ENCODE results near the gene GBGT1. TPM values are rescaled to one million over a fixed set of nuclear protein-coding genes. Genes with fewer than 3 reads are reported as not detected.

The GBGT1 gene
- total RNA-seq, 1 experiment from 2014 or later: 16.5 TPM

DNA sequence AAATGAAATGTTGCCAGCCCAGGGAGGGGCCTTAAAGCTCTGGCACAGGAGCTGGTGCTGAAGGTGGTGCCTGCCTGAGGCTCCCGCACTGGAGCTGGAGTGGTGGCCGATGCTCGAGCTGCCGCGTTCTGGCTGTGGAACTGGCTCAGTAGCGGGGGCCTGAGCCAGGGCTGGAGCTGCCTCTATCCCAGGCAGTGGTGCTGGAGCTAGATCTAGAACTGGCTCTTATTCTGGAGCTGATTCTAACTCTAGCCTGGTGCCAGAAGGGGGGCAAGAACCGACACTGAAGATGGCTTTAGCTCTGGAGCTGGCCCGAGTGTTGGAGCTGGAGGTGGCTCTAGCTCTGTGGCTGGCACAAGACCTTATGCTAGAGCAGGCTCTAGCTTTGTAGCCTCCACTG lies 26.1 kb upstream of the GBGT1 start:
- DNase-seq (ENCODE audit: low spot score): no peak
- H3K36me3 Mint-ChIP-seq: no peaks in the 10 kb centered on the region
- H3K4me1 Mint-ChIP-seq: no peaks in the 10 kb centered on the region; the same call in 1 of the 2 replicates
- H3K27ac Mint-ChIP-seq: no peak overlapping the region
- H3K4me3 Mint-ChIP-seq: no peak overlapping the region
- peaks cover 47% of the 10 kb centered on the region for H3K27me3 Mint-ChIP-seq (ENCODE audit: low read depth)
- CTCF ChIA-PET: interaction anchor here (0.7 to 5.4 kb wide), 6 partner anchors 50 to 154 kb away, joined by 3 to 153 read pairs (median 4); no protein-coding TSS in a partner anchor
- H3K9me3 Mint-ChIP-seq: peaks cover 5% of the 10 kb centered on the region; the same call in 1 of the 2 replicates
- no peak for ATAC-seq
- POLR2A ChIA-PET: interaction anchor here (0.7 kb wide), 1 partner anchor 11 kb away, joined by 4 read pairs; no protein-coding TSS in a partner anchor
- TF ChIP-seq PRRX2 (CRISPR knock-in tag; IDR thresholded peaks at IDR 0.05) (no peak), FOXJ3 (CRISPR knock-in tag; IDR thresholded peaks at IDR 0.05; ENCODE audit: borderline replicate concordance) (no peak), ZNF317 (CRISPR knock-in tag; IDR thresholded peaks at IDR 0.05; ENCODE audit: borderline replicate concordance, low read depth) (no peak)
- TF ChIP-seq, protein P1, sequence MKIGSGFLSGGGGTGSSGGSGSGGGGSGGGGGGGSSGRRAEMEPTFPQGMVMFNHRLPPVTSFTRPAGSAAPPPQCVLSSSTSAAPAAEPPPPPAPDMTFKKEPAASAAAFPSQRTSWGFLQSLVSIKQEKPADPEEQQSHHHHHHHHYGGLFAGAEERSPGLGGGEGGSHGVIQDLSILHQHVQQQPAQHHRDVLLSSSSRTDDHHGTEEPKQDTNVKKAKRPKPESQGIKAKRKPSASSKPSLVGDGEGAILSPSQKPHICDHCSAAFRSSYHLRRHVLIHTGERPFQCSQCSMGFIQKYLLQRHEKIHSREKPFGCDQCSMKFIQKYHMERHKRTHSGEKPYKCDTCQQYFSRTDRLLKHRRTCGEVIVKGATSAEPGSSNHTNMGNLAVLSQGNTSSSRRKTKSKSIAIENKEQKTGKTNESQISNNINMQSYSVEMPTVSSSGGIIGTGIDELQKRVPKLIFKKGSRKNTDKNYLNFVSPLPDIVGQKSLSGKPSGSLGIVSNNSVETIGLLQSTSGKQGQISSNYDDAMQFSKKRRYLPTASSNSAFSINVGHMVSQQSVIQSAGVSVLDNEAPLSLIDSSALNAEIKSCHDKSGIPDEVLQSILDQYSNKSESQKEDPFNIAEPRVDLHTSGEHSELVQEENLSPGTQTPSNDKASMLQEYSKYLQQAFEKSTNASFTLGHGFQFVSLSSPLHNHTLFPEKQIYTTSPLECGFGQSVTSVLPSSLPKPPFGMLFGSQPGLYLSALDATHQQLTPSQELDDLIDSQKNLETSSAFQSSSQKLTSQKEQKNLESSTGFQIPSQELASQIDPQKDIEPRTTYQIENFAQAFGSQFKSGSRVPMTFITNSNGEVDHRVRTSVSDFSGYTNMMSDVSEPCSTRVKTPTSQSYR (CRISPR knock-in tag; IDR thresholded peaks at IDR 0.05): no peak
- TF ChIP-seq, protein P2, sequence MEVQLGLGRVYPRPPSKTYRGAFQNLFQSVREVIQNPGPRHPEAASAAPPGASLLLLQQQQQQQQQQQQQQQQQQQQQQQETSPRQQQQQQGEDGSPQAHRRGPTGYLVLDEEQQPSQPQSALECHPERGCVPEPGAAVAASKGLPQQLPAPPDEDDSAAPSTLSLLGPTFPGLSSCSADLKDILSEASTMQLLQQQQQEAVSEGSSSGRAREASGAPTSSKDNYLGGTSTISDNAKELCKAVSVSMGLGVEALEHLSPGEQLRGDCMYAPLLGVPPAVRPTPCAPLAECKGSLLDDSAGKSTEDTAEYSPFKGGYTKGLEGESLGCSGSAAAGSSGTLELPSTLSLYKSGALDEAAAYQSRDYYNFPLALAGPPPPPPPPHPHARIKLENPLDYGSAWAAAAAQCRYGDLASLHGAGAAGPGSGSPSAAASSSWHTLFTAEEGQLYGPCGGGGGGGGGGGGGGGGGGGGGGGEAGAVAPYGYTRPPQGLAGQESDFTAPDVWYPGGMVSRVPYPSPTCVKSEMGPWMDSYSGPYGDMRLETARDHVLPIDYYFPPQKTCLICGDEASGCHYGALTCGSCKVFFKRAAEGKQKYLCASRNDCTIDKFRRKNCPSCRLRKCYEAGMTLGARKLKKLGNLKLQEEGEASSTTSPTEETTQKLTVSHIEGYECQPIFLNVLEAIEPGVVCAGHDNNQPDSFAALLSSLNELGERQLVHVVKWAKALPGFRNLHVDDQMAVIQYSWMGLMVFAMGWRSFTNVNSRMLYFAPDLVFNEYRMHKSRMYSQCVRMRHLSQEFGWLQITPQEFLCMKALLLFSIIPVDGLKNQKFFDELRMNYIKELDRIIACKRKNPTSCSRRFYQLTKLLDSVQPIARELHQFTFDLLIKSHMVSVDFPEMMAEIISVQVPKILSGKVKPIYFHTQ (CRISPR knock-in tag; IDR thresholded peaks at IDR 0.05): no peak

DNA sequence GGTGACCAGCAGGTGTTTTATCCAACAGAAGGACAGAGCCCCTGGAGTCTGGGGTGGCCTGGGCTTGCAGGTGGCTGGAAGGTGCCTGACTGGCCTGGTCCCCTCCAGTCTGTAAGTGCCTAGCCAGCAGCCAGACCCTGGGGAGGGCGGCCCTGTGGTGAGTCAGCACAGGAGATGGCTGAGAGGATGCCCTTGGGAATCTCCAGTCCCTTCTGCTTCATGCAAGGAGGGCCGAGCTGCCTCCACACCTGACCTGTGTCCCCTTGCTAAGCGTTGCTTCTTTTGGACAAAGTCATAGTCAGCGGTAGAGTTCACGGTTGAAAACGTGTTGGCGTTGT lies 25.1 kb upstream of the GBGT1 start:
- no peak for TF ChIP-seq IRF2 (CRISPR knock-in tag; IDR thresholded peaks at IDR 0.05; ENCODE audit: borderline replicate concordance, low read depth)
- TF ChIP-seq, protein P3, sequence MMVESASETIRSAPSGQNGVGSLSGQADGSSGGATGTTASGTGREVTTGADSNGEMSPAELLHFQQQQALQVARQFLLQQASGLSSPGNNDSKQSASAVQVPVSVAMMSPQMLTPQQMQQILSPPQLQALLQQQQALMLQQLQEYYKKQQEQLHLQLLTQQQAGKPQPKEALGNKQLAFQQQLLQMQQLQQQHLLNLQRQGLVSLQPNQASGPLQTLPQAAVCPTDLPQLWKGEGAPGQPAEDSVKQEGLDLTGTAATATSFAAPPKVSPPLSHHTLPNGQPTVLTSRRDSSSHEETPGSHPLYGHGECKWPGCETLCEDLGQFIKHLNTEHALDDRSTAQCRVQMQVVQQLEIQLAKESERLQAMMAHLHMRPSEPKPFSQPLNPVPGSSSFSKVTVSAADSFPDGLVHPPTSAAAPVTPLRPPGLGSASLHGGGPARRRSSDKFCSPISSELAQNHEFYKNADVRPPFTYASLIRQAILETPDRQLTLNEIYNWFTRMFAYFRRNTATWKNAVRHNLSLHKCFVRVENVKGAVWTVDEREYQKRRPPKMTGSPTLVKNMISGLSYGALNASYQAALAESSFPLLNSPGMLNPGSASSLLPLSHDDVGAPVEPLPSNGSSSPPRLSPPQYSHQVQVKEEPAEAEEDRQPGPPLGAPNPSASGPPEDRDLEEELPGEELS (CRISPR knock-in tag; IDR thresholded peaks at IDR 0.05): no peak
- no peak for TF ChIP-seq NR3C1 (CRISPR knock-in tag; conservative IDR thresholded peaks at IDR 0.05; ENCODE audit: low read depth)
- TF ChIP-seq SOX15 (CRISPR knock-in tag; IDR thresholded peaks at IDR 0.05): no peak
- TF ChIP-seq, protein P4, sequence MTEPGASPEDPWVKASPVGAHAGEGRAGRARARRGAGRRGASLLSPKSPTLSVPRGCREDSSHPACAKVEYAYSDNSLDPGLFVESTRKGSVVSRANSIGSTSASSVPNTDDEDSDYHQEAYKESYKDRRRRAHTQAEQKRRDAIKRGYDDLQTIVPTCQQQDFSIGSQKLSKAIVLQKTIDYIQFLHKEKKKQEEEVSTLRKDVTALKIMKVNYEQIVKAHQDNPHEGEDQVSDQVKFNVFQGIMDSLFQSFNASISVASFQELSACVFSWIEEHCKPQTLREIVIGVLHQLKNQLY (CRISPR knock-in tag; IDR thresholded peaks at IDR 0.05): no peak
- TF ChIP-seq ZNF121 (CRISPR knock-in tag; IDR thresholded peaks at IDR 0.05): no peak
- TF ChIP-seq, protein P5, sequence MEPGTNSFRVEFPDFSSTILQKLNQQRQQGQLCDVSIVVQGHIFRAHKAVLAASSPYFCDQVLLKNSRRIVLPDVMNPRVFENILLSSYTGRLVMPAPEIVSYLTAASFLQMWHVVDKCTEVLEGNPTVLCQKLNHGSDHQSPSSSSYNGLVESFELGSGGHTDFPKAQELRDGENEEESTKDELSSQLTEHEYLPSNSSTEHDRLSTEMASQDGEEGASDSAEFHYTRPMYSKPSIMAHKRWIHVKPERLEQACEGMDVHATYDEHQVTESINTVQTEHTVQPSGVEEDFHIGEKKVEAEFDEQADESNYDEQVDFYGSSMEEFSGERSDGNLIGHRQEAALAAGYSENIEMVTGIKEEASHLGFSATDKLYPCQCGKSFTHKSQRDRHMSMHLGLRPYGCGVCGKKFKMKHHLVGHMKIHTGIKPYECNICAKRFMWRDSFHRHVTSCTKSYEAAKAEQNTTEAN (CRISPR knock-in tag; IDR thresholded peaks at IDR 0.05): no peak
- TF ChIP-seq SP1 (CRISPR knock-in tag; conservative IDR thresholded peaks at IDR 0.05): no peak
- no peak for TF ChIP-seq ZNF396 (CRISPR knock-in tag; IDR thresholded peaks at IDR 0.05; ENCODE audit: borderline replicate concordance)
- no peak for TF ChIP-seq RORB (CRISPR knock-in tag; IDR thresholded peaks at IDR 0.05)
- TF ChIP-seq, protein P6, sequence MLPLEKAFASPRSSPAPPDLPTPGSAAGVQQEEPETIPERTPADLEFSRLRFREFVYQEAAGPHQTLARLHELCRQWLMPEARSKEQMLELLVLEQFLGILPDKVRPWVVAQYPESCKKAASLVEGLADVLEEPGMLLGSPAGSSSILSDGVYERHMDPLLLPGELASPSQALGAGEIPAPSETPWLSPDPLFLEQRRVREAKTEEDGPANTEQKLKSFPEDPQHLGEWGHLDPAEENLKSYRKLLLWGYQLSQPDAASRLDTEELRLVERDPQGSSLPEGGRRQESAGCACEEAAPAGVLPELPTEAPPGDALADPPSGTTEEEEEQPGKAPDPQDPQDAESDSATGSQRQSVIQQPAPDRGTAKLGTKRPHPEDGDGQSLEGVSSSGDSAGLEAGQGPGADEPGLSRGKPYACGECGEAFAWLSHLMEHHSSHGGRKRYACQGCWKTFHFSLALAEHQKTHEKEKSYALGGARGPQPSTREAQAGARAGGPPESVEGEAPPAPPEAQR (CRISPR knock-in tag; IDR thresholded peaks at IDR 0.05): no peak
- no peak for TF ChIP-seq NR1H2 (CRISPR knock-in tag; IDR thresholded peaks at IDR 0.05)
- TF ChIP-seq, protein P7, sequence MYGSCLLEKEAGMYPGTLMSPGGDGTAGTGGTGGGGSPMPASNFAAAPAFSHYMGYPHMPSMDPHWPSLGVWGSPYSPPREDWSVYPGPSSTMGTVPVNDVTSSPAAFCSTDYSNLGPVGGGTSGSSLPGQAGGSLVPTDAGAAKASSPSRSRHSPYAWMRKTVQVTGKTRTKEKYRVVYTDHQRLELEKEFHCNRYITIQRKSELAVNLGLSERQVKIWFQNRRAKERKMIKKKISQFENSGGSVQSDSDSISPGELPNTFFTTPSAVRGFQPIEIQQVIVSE (CRISPR knock-in tag; IDR thresholded peaks at IDR 0.05; ENCODE audit: borderline replicate concordance): no peak
- no peak for TF ChIP-seq PRRX2 (CRISPR knock-in tag; IDR thresholded peaks at IDR 0.05)
- no peak for TF ChIP-seq NFE2L1 (CRISPR knock-in tag; IDR thresholded peaks at IDR 0.05)
- POLR2A ChIA-PET: interaction anchor here (0.7 to 0.9 kb wide), 2 partner anchors 50 to 159 kb away, joined by 4 to 6 read pairs; no protein-coding TSS in a partner anchor
- DNase-seq (ENCODE audit: low spot score) (no peak), ATAC-seq (no peak)
- CTCF ChIA-PET: interaction anchor here (0.6 to 5.4 kb wide), 45 partner anchors 8 to 298 kb away, joined by 3 to 153 read pairs (median 5); partner anchors contain the start of genes ABO, CACFD1, GBGT1 and GFI1B
- no peaks in the 10 kb centered on the region for H3K36me3 Mint-ChIP-seq
- H3K9me3 Mint-ChIP-seq: no peaks in the 10 kb centered on the region
- H3K27me3 Mint-ChIP-seq (ENCODE audit: low read depth): peaks cover 41% of the 10 kb centered on the region
- no peak overlapping the region for H3K27ac Mint-ChIP-seq
- no peaks in the 10 kb centered on the region for H3K4me1 Mint-ChIP-seq
- no peak overlapping the region for H3K4me3 Mint-ChIP-seq

Data from WTC11 (cell line).